Trophoblast cell (in vitro differentiated cells and primary cell): ENCODE data around the gene IGSF11.

Experiments
- DNase-seq, 2 donors: peaks; one replicate each; pipeline ENCODE4 v3.0.0-alpha.2; 2016
- H2AFZ ChIP-seq: 2 replicates; pipeline ENCODE4 v1.6.1; 2013; ENCODE audit warnings: low read length, moderate library complexity, mild to moderate bottlenecking; ENCODE audit not compliant: insufficient read depth, poor library complexity
- H2AK5ac ChIP-seq: 2 replicates; pipeline ENCODE4 v1.6.1; 2013; ENCODE audit warnings: mild to moderate bottlenecking, low read length
- H2BK120ac ChIP-seq: 2 replicates; pipeline ENCODE4 v1.6.1; 2013; ENCODE audit warnings: low read length, mild to moderate bottlenecking, moderate library complexity; ENCODE audit not compliant: insufficient read depth, poor library complexity
- H2BK12ac ChIP-seq: 2 replicates; pipeline ENCODE4 v1.6.1; 2013; ENCODE audit warnings: mild to moderate bottlenecking, low read length, moderate library complexity
- H2BK5ac ChIP-seq: 2 replicates; pipeline ENCODE4 v1.6.1; 2013; ENCODE audit warnings: low read length, low read depth, moderate library complexity, mild to moderate bottlenecking; ENCODE audit not compliant: poor library complexity
- H3K14ac ChIP-seq: 2 replicates; pipeline ENCODE4 v1.6.1; 2013; ENCODE audit warnings: mild to moderate bottlenecking, low read length
- H3K18ac ChIP-seq: 2 replicates; pipeline ENCODE4 v1.6.1; 2013; ENCODE audit warnings: mild to moderate bottlenecking, low read length
- H3K23ac ChIP-seq: 2 replicates; pipeline ENCODE4 v1.6.1; 2013; ENCODE audit warnings: low read length
- H3K27ac ChIP-seq: 2 replicates; pipeline ENCODE4 v1.5.1; 2013; ENCODE audit warnings: low read depth, mild to moderate bottlenecking, inconsistent platforms, low read length, moderate library complexity
- H3K27me3 ChIP-seq: 2 replicates; pipeline ENCODE4 v1.6.1; 2013; ENCODE audit warnings: inconsistent platforms, mild to moderate bottlenecking, low read length, moderate library complexity; ENCODE audit not compliant: insufficient read depth
- H3K36me3 ChIP-seq, 2 experiments: 1 replicate in 1 of 2; 2 replicates in 1 of 2; pipeline ENCODE4 v1.6.1; 2013; ENCODE audit warnings: low read length in 2 of 2, mild to moderate bottlenecking in 2 of 2, moderate library complexity in 1 of 2; ENCODE audit not compliant: insufficient read depth in 2 of 2, control insufficient read depth in 1 of 2
- H3K4ac ChIP-seq: 2 replicates; pipeline ENCODE4 v1.6.1; 2013; ENCODE audit warnings: low read depth, mild to moderate bottlenecking, low read length, moderate library complexity
- H3K4me1 ChIP-seq, 2 experiments: 1 replicate in 1 of 2; 2 replicates in 1 of 2; pipeline ENCODE4 v1.6.1; 2013; ENCODE audit warnings: low read length in 2 of 2, mild to moderate bottlenecking in 2 of 2, moderate library complexity in 1 of 2; ENCODE audit not compliant: insufficient read depth in 2 of 2, control insufficient read depth in 1 of 2
- H3K4me2 ChIP-seq: 2 replicates; pipeline ENCODE4 v1.6.1; 2013; ENCODE audit warnings: inconsistent platforms, mild to moderate bottlenecking, low read length, moderate library complexity
- H3K4me3 ChIP-seq: 2 replicates; pipeline ENCODE4 v1.5.1; 2013; ENCODE audit warnings: mild to moderate bottlenecking, low read depth, low read length, inconsistent platforms
- H3K79me1 ChIP-seq: one replicate; pipeline ENCODE4 v1.6.1; 2013; ENCODE audit warnings: low read length
- H3K79me2 ChIP-seq: 2 replicates; pipeline ENCODE4 v1.6.1; 2013; ENCODE audit warnings: low read length, mild to moderate bottlenecking; ENCODE audit not compliant: control insufficient read depth, insufficient read depth, poor library complexity
- H3K9ac ChIP-seq: 2 replicates; pipeline ENCODE4 v1.6.1; 2013; ENCODE audit warnings: mild to moderate bottlenecking, low read length
- H3K9me3 ChIP-seq: 2 replicates; pipeline ENCODE4 v1.6.1; 2013; ENCODE audit warnings: low read depth, mild to moderate bottlenecking, control low read depth, inconsistent platforms, low read length; ENCODE audit not compliant: insufficient read depth
- H4K12ac ChIP-seq: 2 replicates; pipeline ENCODE4 v1.6.1; 2013; ENCODE audit warnings: low read depth, mild to moderate bottlenecking, low read length, moderate library complexity
- H4K8ac ChIP-seq: 2 replicates; pipeline ENCODE4 v1.6.1; 2013; ENCODE audit warnings: low read depth, mild to moderate bottlenecking, low read length, moderate library complexity
- H4K91ac ChIP-seq: one replicate; pipeline ENCODE4 v1.6.1; 2013; ENCODE audit warnings: low read depth, mild to moderate bottlenecking, low read length, moderate library complexity
- WGBS: extraction: QIAGEN DNeasy Blood & Tissue Kit; methylation state at CpG from one replicate; pipeline ENCODE4 v1.1.7; 2013; ENCODE audit warnings: missing lambda C conversion rate; ENCODE audit not compliant: insufficient read length, insufficient coverage; ENCODE audit errors: extremely low coverage; 5-methylcytosine and 5-hydroxymethylcytosine counted together

IGSF11 gene

GRCh38 chr3:119011528-119011927 is 23.1 kb downstream of the IGSF11 start:
- Histone ChIP-seq H3K18ac (no peak overlapping the region), H2BK120ac (no peak overlapping the region), H2AFZ (no peak overlapping the region), H3K9me3 (no peaks in the 10 kb centered on the region), H3K79me2 (no peaks in the 10 kb centered on the region), H3K4me1 (no peaks in the 10 kb centered on the region), H4K91ac (no peak overlapping the region), H3K4me2 (no peak overlapping the region), H3K27me3 (no peaks in the 10 kb centered on the region), H4K12ac (no peak overlapping the region), H3K4me3 (no peak overlapping the region), H3K4ac (no peak overlapping the region), H3K9ac (no peak overlapping the region), H2BK12ac (no peak overlapping the region), H2BK5ac (no peak overlapping the region), H3K79me1 (no peaks in the 10 kb centered on the region), H3K14ac (no peak overlapping the region), H3K27ac (no peak overlapping the region), H3K36me3 (no peaks in the 10 kb centered on the region), H3K23ac (no peak overlapping the region), H4K8ac (no peak overlapping the region), H2AK5ac (no peak overlapping the region)
- DNase-seq, result peak; percentile 21 to 62
- no CpG with 5 or more reads among the region's 1 CpG for WGBS

GRCh38 chr3:118997190-118997589 is 37.5 kb downstream of the IGSF11 start:
- H3K4me2 ChIP-seq, result no peak overlapping the region
- no peak overlapping the region for H4K12ac ChIP-seq
- H4K8ac ChIP-seq, result no peak overlapping the region

GRCh38 chr3:118991775-118992174 is 42.9 kb downstream of the IGSF11 start:
- no peaks in the 10 kb centered on the region for H3K27me3 ChIP-seq
- no peaks in the 10 kb centered on the region for H3K9me3 ChIP-seq
- no peak overlapping the region for H2AK5ac ChIP-seq
- no peak overlapping the region for H3K9ac ChIP-seq
- no CpG with 5 or more reads among the region's 3 CpGs for WGBS
- no peak overlapping the region for H2AFZ ChIP-seq
- no peak overlapping the region for H3K4me2 ChIP-seq
- H4K12ac ChIP-seq, result no peak overlapping the region
- no peak overlapping the region for H3K23ac ChIP-seq
- H4K8ac ChIP-seq, result no peak overlapping the region
- no peak overlapping the region for H3K18ac ChIP-seq
- no peak overlapping the region for H2BK120ac ChIP-seq
- no peaks in the 10 kb centered on the region for H3K79me2 ChIP-seq
- H3K79me1 ChIP-seq, result no peaks in the 10 kb centered on the region
- no peak overlapping the region for H2BK12ac ChIP-seq
- H3K36me3 ChIP-seq, result no peaks in the 10 kb centered on the region
- H3K4me3 ChIP-seq, result no peak overlapping the region
- no peak overlapping the region for H4K91ac ChIP-seq
- no peak overlapping the region for H3K14ac ChIP-seq
- no peak overlapping the region for H2BK5ac ChIP-seq
- DNase-seq, result no peak
- no peaks in the 10 kb centered on the region for H3K4me1 ChIP-seq
- H3K27ac ChIP-seq, result no peak overlapping the region
- no peak overlapping the region for H3K4ac ChIP-seq

More at GRCh38 chr3:118997190-118997589, 37.5 kb downstream of the IGSF11 start:
- Histone ChIP-seq H4K91ac (no peak overlapping the region), H3K27ac (no peak overlapping the region), H2BK12ac (no peak overlapping the region), H3K36me3 (no peaks in the 10 kb centered on the region), H2AK5ac (no peak overlapping the region), H3K14ac (no peak overlapping the region), H2BK5ac (no peak overlapping the region), H2BK120ac (no peak overlapping the region), H3K27me3 (no peaks in the 10 kb centered on the region), H3K23ac (no peak overlapping the region), H3K9ac (no peak overlapping the region), H3K4ac (no peak overlapping the region), H3K4me1 (no peaks in the 10 kb centered on the region), H3K18ac (no peak overlapping the region), H3K9me3 (no peaks in the 10 kb centered on the region), H3K79me2 (no peaks in the 10 kb centered on the region), H3K79me1 (no peaks in the 10 kb centered on the region), H3K4me3 (no peak overlapping the region), H2AFZ (no peak overlapping the region)
- no CpG with 5 or more reads among the region's 2 CpGs for WGBS
- no peak for DNase-seq

DNA sequence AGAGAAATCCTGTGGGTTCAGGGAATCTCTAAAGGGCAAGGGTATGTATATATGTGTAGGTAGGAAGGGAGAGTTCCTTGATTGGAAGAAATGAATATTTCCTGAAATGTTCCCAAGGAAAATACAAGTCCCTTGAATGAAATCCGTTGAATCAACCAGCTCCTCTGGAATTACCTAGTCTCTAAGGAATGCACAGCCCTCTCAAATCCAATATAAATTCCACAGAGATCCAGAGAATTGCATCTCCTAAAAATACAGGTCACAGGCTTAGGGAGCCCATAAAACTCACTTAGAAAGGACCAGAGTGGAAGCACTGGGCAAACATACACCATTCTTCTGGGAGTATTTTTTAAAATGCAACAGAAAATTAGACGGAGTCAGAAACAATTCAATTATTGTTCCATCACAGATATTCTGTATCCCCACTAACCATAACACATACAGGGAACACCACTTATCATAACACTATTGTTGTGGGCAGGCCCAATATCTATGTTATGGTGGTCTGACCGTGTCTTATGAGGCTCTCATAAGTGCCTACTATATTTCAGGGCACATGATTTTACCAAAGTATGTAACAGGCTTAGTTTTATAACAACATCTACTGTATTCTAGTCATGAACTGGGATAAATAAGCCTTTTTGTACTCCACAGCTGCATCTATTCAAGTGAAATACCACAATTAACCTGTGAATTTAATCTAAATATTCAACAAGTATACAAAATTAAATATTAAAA is 43.7 kb downstream of the IGSF11 start:
- no peak overlapping the region for H4K12ac ChIP-seq
- no peak overlapping the region for H3K4ac ChIP-seq
- peaks cover under 1 to 1% of the 10 kb centered on the region in 2 experiments for H3K4me1 ChIP-seq
- no peak overlapping the region for H2AFZ ChIP-seq
- H2AK5ac ChIP-seq, result no peak overlapping the region
- no peaks in the 10 kb centered on the region for H3K79me1 ChIP-seq
- H2BK12ac ChIP-seq, result no peak overlapping the region
- no peak overlapping the region for H3K4me2 ChIP-seq
- H2BK5ac ChIP-seq, result no peak overlapping the region
- DNase-seq, result no peak
- no peak overlapping the region for H4K91ac ChIP-seq
- H3K23ac ChIP-seq, result no peak overlapping the region
- no peak overlapping the region for H3K14ac ChIP-seq
- H3K18ac ChIP-seq, result no peak overlapping the region
- WGBS, result no CpG with 5 or more reads among the region's 3 CpGs
- H4K8ac ChIP-seq, result no peak overlapping the region
- H3K27ac ChIP-seq, result no peak overlapping the region
- no peaks in the 10 kb centered on the region for H3K9me3 ChIP-seq
- no peaks in the 10 kb centered on the region for H3K27me3 ChIP-seq
- no peak overlapping the region for H2BK120ac ChIP-seq
- H3K9ac ChIP-seq, result no peak overlapping the region
- H3K36me3 ChIP-seq, result no peaks in the 10 kb centered on the region
- no peak overlapping the region for H3K4me3 ChIP-seq
- H3K79me2 ChIP-seq, result no peaks in the 10 kb centered on the region
